IMR-90 (cell line): Measurements from ENCODE around the gene POLR1A. TPM values are rescaled to one million over a fixed set of nuclear protein-coding genes. Genes with fewer than 3 reads are reported as not detected.

Source experiments
- ATAC-seq: fragments of 200-7000 bp; cut with Tn5 transposase; 2 replicates; pipeline ENCODE4 v1.9.1; 2020; ENCODE audit warnings: low read depth, mild to moderate bottlenecking, moderate library complexity
- BruUV-seq: library from RNA; stranded (reverse); fragments of 400-500 nt; replicated peaks from 2 replicates; lab custom pipeline; 2021; lab: Mats Ljungman, UMichigan
- CTCF ChIA-PET: fragments of 300-600 bp; formaldehyde crosslinking; extraction: SDS; loops from one replicate; lab custom pipeline; 2021; ENCODE audit warnings: antibody characterized with exemption; lab: Yijun Ruan, JAX
- POLR2A ChIA-PET: fragments of 300-600 bp; sonication (Branson Sonifier 250); formaldehyde crosslinking; loops from one replicate; lab custom pipeline; 2022; ENCODE audit warnings: antibody characterized with exemption; ENCODE audit not compliant: unreplicated experiment; lab: Charles Lee
- DNase-seq: peaks from one replicate; pipeline ENCODE4 v3.0.0; 2013
- H2AFZ ChIP-seq: replicated peaks from 2 replicates; pipeline ENCODE3; 2013; ENCODE audit warnings: low read length, mild to moderate bottlenecking; ENCODE audit not compliant: poor library complexity
- H2AK5ac ChIP-seq: 2 replicates; pipeline ENCODE4 v1.6.1; 2013; ENCODE audit warnings: low read depth, low read length, inconsistent platforms
- H2AK9ac ChIP-seq: replicated peaks from 2 replicates; pipeline ENCODE3; 2013; ENCODE audit warnings: mild to moderate bottlenecking, low read depth, low read length, moderate library complexity; ENCODE audit not compliant: poor library complexity
- H2BK120ac ChIP-seq: 2 replicates; pipeline ENCODE4 v1.6.1; 2013; ENCODE audit warnings: low read depth, low read length, inconsistent platforms
- H2BK15ac ChIP-seq: 3 replicates; pipeline ENCODE4 v1.6.1; 2013; ENCODE audit warnings: low read depth, low read length, inconsistent platforms
- H2BK20ac ChIP-seq: 2 replicates; pipeline ENCODE4 v1.6.1; 2013; ENCODE audit warnings: low read depth, mild to moderate bottlenecking, inconsistent platforms, low read length, moderate library complexity
- H2BK5ac ChIP-seq: 2 replicates; pipeline ENCODE4 v1.6.1; 2013; ENCODE audit warnings: mild to moderate bottlenecking, low read depth, low read length, inconsistent platforms; ENCODE audit not compliant: poor library complexity, severe bottlenecking
- H3K14ac ChIP-seq: replicated peaks from 2 replicates; pipeline ENCODE4 v1.6.1; 2013; ENCODE audit warnings: low read depth, low read length, inconsistent platforms
- H3K18ac ChIP-seq: 2 replicates; pipeline ENCODE4 v1.6.1; 2013; ENCODE audit warnings: low read depth, low read length, control low read depth
- H3K23ac ChIP-seq: 2 replicates; pipeline ENCODE4 v1.6.1; 2013; ENCODE audit warnings: low read depth, low read length, inconsistent platforms
- H3K27ac ChIP-seq: 2 replicates; pipeline ENCODE4 v1.5.1; 2013; ENCODE audit warnings: mild to moderate bottlenecking, control low read depth, low read length; ENCODE audit not compliant: insufficient read depth
- H3K27me3 ChIP-seq: 2 replicates; pipeline ENCODE4 v1.6.1; 2013; ENCODE audit warnings: low read length; ENCODE audit not compliant: control insufficient read depth, insufficient read depth
- H3K36me3 ChIP-seq: 2 replicates; pipeline ENCODE4 v1.6.1; 2013; ENCODE audit warnings: low read length, mixed read lengths; ENCODE audit not compliant: control insufficient read depth, insufficient read depth
- H3K4ac ChIP-seq: 2 replicates; pipeline ENCODE4 v1.6.1; 2013; ENCODE audit warnings: low read depth, low read length, inconsistent platforms
- H3K4me1 ChIP-seq: 2 replicates; pipeline ENCODE4 v1.6.1; 2013; ENCODE audit warnings: low read length, mixed read lengths; ENCODE audit not compliant: control insufficient read depth, insufficient read depth
- H3K4me2 ChIP-seq: 2 replicates; pipeline ENCODE4 v1.6.1; 2013; ENCODE audit warnings: low read depth, mild to moderate bottlenecking, control low read depth, low read length, moderate library complexity
- H3K4me3 ChIP-seq: 2 replicates; pipeline ENCODE4 v1.5.1; 2013; ENCODE audit warnings: low read depth, mild to moderate bottlenecking, control low read depth, low read length, moderate library complexity; ENCODE audit not compliant: insufficient read depth
- H3K56ac ChIP-seq: 2 replicates; pipeline ENCODE4 v1.6.1; 2013; ENCODE audit warnings: low read length, inconsistent platforms; ENCODE audit not compliant: insufficient read depth; ENCODE audit errors: extremely low read depth
- H3K79me1 ChIP-seq, 2 experiments: 2 replicates each; pipeline ENCODE4 v1.6.1; 2013; ENCODE audit warnings: low read length in 2 of 2, inconsistent platforms in 1 of 2, low read depth in 1 of 2
- H3K9ac ChIP-seq: 2 replicates; pipeline ENCODE4 v1.6.1; 2013; ENCODE audit warnings: low read depth, low read length, control low read depth
- H3K9me1 ChIP-seq: 2 replicates; pipeline ENCODE4 v1.6.1; 2013; ENCODE audit warnings: low read length, inconsistent platforms; ENCODE audit not compliant: insufficient read depth
- H3K9me3 ChIP-seq: 2 replicates; pipeline ENCODE4 v1.6.1; 2013; ENCODE audit warnings: low read length; ENCODE audit not compliant: control insufficient read depth, insufficient read depth
- H4K20me1 ChIP-seq: 2 replicates; pipeline ENCODE4 v1.6.1; 2013; ENCODE audit warnings: low read length, inconsistent platforms; ENCODE audit not compliant: insufficient read depth
- H4K5ac ChIP-seq: 2 replicates; pipeline ENCODE4 v1.6.1; 2013; ENCODE audit warnings: mild to moderate bottlenecking, low read depth, low read length, control low read depth
- H4K8ac ChIP-seq, 2 experiments: 2 replicates each; pipeline ENCODE4 v1.6.1; 2013; ENCODE audit warnings: low read depth in 2 of 2, low read length in 2 of 2, control low read depth in 1 of 2, inconsistent platforms in 1 of 2
- H4K91ac ChIP-seq: 2 replicates; pipeline ENCODE4 v1.6.1; 2013; ENCODE audit warnings: low read depth, low read length, inconsistent platforms; ENCODE audit not compliant: insufficient read depth
- BHLHE40 ChIP-seq: fragments of 150-350 bp; IDR thresholded peaks from 2 replicates; pipeline ENCODE4 v1.6.1; 2016; ENCODE audit warnings: mild to moderate bottlenecking, low read depth, low read length
- CEBPB ChIP-seq: IDR thresholded peaks from 2 replicates; pipeline ENCODE4 v1.6.1; 2012; ENCODE audit warnings: low read depth, low read length, improper control_type of control experiment
- CHD1 ChIP-seq: IDR thresholded peaks from 2 replicates; pipeline ENCODE4 v1.6.1; 2012; ENCODE audit warnings: low read depth, low read length, improper control_type of control experiment
- CTCF ChIP-seq: conservative IDR thresholded peaks from 2 replicates; pipeline ENCODE4 v1.5.1; 2012; ENCODE audit warnings: mild to moderate bottlenecking, low read depth, low read length, improper control_type of control experiment
- FOS ChIP-seq: fragments of 150-350 bp; IDR thresholded peaks from 2 replicates; pipeline ENCODE4 v1.6.1; 2016; ENCODE audit warnings: low read depth, low read length
- MAFK ChIP-seq: IDR thresholded peaks from 2 replicates; pipeline ENCODE4 v1.6.1; 2012; ENCODE audit warnings: low read depth, low read length, improper control_type of control experiment
- MAZ ChIP-seq: IDR thresholded peaks from 2 replicates; pipeline ENCODE4 v1.6.1; 2012; ENCODE audit warnings: low read depth, mild to moderate bottlenecking, low read length, improper control_type of control experiment, moderate library complexity, borderline replicate concordance
- MXI1 ChIP-seq: IDR thresholded peaks from 2 replicates; pipeline ENCODE4 v1.6.1; 2012; ENCODE audit warnings: low read depth, mild to moderate bottlenecking, low read length, moderate library complexity, borderline replicate concordance
- NFE2L2 ChIP-seq: fragments of 150-350 bp; IDR thresholded peaks from 2 replicates; pipeline ENCODE4 v1.6.1; 2016; ENCODE audit warnings: low read depth, mild to moderate bottlenecking, low read length
- POLR2A ChIP-seq: IDR thresholded peaks from 2 replicates; pipeline ENCODE4 v1.6.1; 2012; ENCODE audit warnings: mild to moderate bottlenecking, low read depth, low read length
- RAD21 ChIP-seq: IDR thresholded peaks from 2 replicates; pipeline ENCODE4 v1.6.1; 2012; ENCODE audit warnings: low read length, improper control_type of control experiment
- RCOR1 ChIP-seq: IDR thresholded peaks from 2 replicates; pipeline ENCODE4 v1.6.1; 2012; ENCODE audit warnings: mild to moderate bottlenecking, low read length, improper control_type of control experiment; ENCODE audit not compliant: insufficient replicate concordance
- RFX5 ChIP-seq: IDR thresholded peaks from 2 replicates; pipeline ENCODE4 v1.8.0; 2012; ENCODE audit warnings: low read depth, mild to moderate bottlenecking, low read length, moderate library complexity
- SMC3 ChIP-seq: fragments of 150-350 bp; IDR thresholded peaks from 2 replicates; pipeline ENCODE4 v1.6.1; 2016; ENCODE audit warnings: low read depth, mild to moderate bottlenecking, antibody characterized with exemption, low read length, moderate library complexity
- USF2 ChIP-seq: fragments of 150-350 bp; IDR thresholded peaks from 2 replicates; pipeline ENCODE4 v1.6.1; 2017; ENCODE audit warnings: mild to moderate bottlenecking, antibody characterized with exemption, low read length, low read depth
- WGBS, 2 experiments: methylation state at CpG; one replicate each; pipeline versions ENCODE4 v1.1.5 to v1.1.7; 2013; ENCODE audit warnings: missing lambda C conversion rate in 2 of 2; ENCODE audit not compliant: insufficient read length in 1 of 2; ENCODE audit errors: extremely low coverage in 2 of 2; 5-methylcytosine and 5-hydroxymethylcytosine counted together
- dilution Hi-C: fragments of 300-500 bp; cut with HindIII; formaldehyde crosslinking; loops from one replicate; pipeline ENCODE4 v1.14.3; 2018; ENCODE audit warnings: low sequenced_read_pairs; ENCODE audit not compliant: unreplicated experiment
- in situ Hi-C: fragments of 300-500 bp; cut with MboI; formaldehyde crosslinking; loops from 3 replicates; pipeline ENCODE4 v1.14.3; 2019; ENCODE audit warnings: low sequenced_read_pairs, inconsistent platforms, mixed read lengths
- intact Hi-C: fragments of 100-400 bp; cut with micrococcal nuclease; formaldehyde crosslinking; loops from 2 replicates; pipeline ENCODE4 v1.10.0; 2022
- polyA plus RNA-seq, 3 experiments: library from polyadenylated mRNA; depleted of rRNA; stranded (reverse); fragments of >200 nt; gene quantifications; 2 replicates each; pipeline ENCODE4 v1.2.3, GENCODE V29; 2012; ENCODE audit warnings: low replicate concordance in 1 of 3
- total RNA-seq: library from RNA; depleted of rRNA; stranded (reverse); fragments of >200 nt; gene quantifications from 2 replicates; pipeline ENCODE4 v1.2.3, GENCODE V29; 2012
- TF ChIP-seq, protein P1 (sequence below): fragments of 150-350 bp; IDR thresholded peaks from 2 replicates; pipeline ENCODE4 v1.6.1; 2016; ENCODE audit warnings: low read depth, mild to moderate bottlenecking, low read length, moderate library complexity, borderline replicate concordance

POLR1A gene
- total and polyA plus RNA-seq, 2 of the 4 experiments (the other 2 are of a cell fraction) = 7.6 to 27.4 TPM

DNA sequence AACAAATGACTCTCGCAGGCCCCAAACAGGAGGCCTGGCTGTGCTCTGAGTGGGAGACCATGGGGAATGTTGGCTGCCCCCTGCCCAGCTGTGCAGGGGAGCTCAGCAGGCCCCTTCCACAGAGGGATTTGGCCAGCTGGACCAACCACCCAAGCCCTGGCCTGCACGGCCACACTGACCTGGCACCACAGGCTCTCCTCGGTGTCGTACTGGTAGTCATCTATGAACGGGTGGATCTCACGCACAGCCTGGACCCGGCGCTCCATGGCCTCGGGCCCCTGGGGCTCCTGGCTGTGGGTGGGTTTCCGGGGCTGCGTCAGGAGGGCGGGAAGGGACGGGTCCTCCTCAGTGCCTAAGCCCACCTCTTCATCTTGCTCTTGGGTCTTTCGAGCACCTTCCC is 74.5 kb downstream of the POLR1A start:
- H2AK5ac ChIP-seq = no peak overlapping the region
- H3K27me3 ChIP-seq = no peaks in the 10 kb centered on the region
- H3K27ac ChIP-seq = no peak overlapping the region
- ChIA-PET CTCF (no interaction called here), POLR2A (no interaction called here)
- peaks cover 67% of the 10 kb centered on the region for H3K36me3 ChIP-seq
- no peak overlapping the region for H2AFZ ChIP-seq
- H3K23ac ChIP-seq = no peak overlapping the region
- H3K79me1 ChIP-seq = peaks cover 0 to 17% of the 10 kb centered on the region in 2 experiments; a peak in 2 of 4 replicates
- no peak overlapping the region for H3K14ac ChIP-seq
- H4K5ac ChIP-seq = no peak overlapping the region
- no peak overlapping the region for H2BK120ac ChIP-seq
- H3K18ac ChIP-seq = no peak overlapping the region
- no peak for TF ChIP-seq CTCF
- TF ChIP-seq RAD21 = no peak
- no peak for TF ChIP-seq FOS
- TF ChIP-seq, protein P1, sequence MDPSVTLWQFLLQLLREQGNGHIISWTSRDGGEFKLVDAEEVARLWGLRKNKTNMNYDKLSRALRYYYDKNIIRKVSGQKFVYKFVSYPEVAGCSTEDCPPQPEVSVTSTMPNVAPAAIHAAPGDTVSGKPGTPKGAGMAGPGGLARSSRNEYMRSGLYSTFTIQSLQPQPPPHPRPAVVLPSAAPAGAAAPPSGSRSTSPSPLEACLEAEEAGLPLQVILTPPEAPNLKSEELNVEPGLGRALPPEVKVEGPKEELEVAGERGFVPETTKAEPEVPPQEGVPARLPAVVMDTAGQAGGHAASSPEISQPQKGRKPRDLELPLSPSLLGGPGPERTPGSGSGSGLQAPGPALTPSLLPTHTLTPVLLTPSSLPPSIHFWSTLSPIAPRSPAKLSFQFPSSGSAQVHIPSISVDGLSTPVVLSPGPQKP = no peak
- no peak for TF ChIP-seq MAFK
- TF ChIP-seq CEBPB = no peak
- TF ChIP-seq POLR2A = no peak
- TF ChIP-seq RCOR1 = no peak
- TF ChIP-seq USF2 = no peak
- no peak for TF ChIP-seq SMC3
- TF ChIP-seq CHD1 = no peak
- TF ChIP-seq RFX5 = no peak
- TF ChIP-seq BHLHE40 = no peak
- no peak for TF ChIP-seq NFE2L2
- no peak for TF ChIP-seq MXI1
- no peak for TF ChIP-seq MAZ
- H2BK20ac ChIP-seq = no peak overlapping the region
- no peak overlapping the region for H2AK9ac ChIP-seq
- H3K9ac ChIP-seq = no peak overlapping the region
- no peak overlapping the region for H2BK15ac ChIP-seq
- no peaks in the 10 kb centered on the region for H3K9me3 ChIP-seq
- no peak overlapping the region for H4K91ac ChIP-seq
- no peak overlapping the region for H2BK5ac ChIP-seq
- dilution Hi-C loops (no loop called here), intact Hi-C loops (no loop called here), in situ Hi-C loops (no loop called here)
- H4K8ac ChIP-seq = no peak overlapping the region
- DNase-seq (no peak), ATAC-seq (no peak)
- no peaks in the 10 kb centered on the region for H4K20me1 ChIP-seq
- peaks cover 14% of the 10 kb centered on the region for H3K9me1 ChIP-seq
- no peak overlapping the region for H3K4me2 ChIP-seq
- no peak overlapping the region for H3K4ac ChIP-seq
- WGBS, 2 experiments = 97% methylated on average over 5 of the region's 14 CpGs; no CpG with 5 or more reads in 1 of the 2 experiments
- BruUV-seq = no TSS peak
- peaks cover 10% of the 10 kb centered on the region for H3K4me1 ChIP-seq
- no peak overlapping the region for H3K56ac ChIP-seq
- no peak overlapping the region for H3K4me3 ChIP-seq
